HTERT RPE-1 (cell line): ENCODE measurements around the gene GPR176.
"Not testable (repeated sequence)": the region's sequence is repeated elsewhere in the genome, so short reads cannot be mapped to it uniquely, and the experiment has no call there.

Source experiments
- in situ Hi-C: fragments of 300-500 bp; cut with MboI; formaldehyde crosslinking; loops from 4 replicates; pipeline ENCODE4 v1.14.3; 2020; ENCODE audit warnings: low sequenced_read_pairs

GPR176 gene

DNA sequence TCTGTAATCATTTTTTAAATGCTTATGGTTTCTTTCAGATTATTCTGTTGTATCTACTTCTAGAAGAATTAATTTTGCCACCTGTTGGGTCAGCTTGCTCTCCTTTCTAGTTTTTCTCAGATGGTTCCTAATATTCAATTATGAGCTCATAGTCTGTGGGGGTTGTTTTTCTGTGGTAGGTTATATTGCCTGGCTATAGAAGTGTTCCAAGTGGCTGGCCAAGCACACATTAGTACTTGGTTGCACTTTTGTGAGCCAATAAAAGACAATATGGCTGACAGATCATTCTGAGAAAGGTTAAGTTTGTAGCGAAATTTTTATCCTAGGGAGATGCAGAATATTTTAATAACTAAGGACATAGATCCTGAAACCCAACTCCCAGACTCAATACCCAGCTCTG is 105.6 kb downstream of the GPR176 start:
- in situ Hi-C loops: no loop called here

DNA sequence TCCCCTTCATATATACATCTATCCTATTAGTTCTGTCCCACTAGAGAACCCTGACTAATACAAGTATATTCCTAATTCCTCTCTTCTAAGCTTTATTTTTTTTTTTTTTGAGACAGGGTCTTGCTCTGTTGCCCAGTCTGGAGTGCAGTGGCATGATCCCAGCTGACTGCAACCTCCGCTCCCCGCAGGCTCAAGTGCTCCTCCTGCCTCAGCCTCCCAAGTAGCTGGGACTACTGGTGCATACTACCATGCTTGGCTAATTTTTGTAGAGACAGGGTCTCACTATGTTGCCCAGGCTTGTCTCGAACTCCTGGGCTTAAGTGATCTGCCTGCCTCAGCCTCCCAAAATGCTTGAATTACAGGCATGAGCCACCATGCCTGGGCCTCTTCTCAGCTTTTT is 107.4 kb downstream of the GPR176 start:
- in situ Hi-C loops: not testable (repeated sequence)

DNA sequence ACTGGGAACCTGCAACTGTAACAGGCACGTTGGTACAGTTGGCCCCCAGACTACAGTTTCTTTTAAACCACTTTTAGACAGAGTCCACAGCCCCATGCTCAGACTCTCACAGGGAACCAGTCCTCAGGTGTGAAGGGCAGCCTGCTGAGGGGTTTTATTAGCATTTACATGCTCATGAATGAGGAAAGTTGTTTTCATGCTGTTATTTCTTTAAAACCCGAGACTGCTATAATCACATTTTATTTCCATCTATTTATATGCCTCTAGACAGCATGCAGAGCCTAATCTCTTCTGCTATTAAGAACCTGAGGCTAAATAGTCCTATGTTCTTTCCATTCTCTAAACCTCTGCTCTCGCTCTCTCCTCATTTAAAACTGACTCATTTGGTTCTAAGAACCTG is 111.2 kb downstream of the GPR176 start:
- in situ Hi-C loops: no loop called here

DNA sequence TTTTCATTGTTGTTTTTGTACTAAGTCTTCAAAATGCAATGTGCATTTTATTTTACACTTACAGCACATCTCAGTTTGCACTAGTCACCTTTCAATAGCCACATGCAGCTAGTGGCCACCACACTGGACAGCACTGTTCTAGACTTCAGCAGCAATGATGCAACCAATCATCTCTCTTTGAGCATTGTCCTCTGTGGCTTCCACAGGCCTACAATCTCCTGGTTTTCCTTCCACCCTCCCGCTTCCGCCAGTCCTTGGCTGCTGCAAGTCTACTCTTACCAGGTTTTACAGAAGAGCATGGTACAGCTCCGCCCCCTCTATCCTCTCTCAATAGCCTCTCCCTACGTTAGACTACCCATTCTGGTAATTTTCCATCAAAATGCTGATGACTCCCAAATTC is 112.3 kb downstream of the GPR176 start:
- in situ Hi-C loops: no loop called here

DNA sequence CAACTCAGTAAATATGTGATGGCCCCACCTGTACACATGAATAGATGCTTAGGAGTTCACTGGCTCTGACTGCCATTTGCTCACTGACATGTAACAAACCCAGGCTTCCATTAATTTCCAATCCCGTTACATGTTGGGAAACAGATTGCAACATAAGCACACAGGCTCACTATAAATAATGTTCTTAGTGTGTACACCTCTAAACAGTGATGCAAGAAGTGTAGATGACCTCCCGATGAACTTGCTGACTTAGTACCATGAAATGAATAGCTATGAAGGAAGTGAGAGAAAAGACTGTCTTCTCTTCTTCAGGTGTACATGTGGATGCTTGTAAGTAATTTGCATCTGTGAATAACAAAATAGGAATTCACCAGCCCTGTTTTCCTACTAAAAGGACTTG is 116.0 kb downstream of the GPR176 start:
- in situ Hi-C loops: no loop called here

DNA sequence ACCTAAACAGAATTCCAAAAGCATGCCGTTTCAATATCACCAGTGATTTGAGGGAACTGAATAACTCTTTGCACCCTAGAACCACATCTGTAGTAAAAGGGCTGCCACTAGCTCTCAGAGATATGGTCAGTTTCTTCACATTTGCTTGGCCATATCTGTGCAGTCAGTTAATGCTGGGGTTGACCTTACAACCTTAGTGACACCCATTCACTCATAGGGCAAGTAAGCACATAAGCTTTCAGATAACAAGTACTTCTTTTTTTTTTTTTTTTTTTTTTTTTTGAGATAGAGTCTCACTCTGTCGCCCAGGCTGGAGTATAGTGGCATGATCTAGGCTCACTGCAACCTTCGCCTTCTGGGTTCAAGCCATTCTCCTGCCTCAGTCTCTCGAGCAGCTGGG is 117.0 kb downstream of the GPR176 start:
- in situ Hi-C loops: no loop called here

DNA sequence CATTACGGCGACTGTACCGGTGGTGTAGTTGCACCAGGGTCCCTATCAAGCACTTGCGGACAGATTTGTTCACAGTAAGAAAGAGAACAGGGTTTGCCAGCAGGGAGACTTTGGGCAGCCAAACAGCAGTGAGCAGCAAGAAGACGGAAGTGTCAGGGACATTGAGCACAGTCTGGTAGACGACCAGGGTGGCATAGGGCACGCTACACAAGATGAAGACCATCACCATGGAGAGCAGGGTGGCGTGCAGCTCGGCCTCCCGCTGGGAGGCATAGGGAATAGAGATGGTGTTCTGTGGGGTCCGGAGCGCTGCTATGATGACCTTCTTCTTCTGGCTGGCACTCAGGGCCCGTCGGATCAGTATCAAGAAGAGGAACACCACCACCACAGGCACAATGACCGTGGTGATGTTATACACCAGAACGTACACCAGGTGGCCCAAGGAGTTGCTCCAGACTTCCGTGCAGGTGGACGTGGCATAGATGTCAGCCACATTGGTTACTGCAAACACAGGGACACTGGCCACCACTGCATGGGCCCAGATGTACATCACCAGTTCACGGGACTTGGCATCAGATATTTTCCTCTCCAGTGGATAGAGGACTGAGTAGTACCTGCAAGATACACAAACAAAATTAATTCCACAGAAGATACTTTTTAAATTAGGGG is 118.3 kb downstream of the GPR176 start:
- in situ Hi-C loops: no loop called here

DNA sequence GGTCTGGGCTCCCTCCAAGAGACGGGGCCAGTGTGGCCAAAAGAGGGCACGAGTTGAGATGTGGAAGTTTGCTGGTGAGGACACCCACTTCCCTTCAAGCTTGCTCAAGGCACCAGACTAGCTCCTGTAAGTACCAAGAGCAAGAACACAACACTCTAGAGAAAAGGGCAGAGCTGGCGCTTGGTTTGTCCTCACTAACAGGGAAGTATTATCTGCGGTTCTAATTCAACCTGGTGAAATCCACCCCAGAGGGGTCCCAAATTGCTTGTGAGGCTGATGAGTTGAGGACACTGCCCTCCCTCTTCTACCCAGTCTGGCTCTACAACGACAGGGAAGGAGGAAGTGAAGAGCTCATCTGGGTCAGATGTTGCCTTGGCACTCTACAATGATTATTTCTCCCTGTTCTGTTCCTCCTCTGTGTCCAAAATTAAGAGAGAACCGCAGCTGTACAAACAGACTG is 120.5 kb downstream of the GPR176 start:
- in situ Hi-C loops: no loop called here

DNA sequence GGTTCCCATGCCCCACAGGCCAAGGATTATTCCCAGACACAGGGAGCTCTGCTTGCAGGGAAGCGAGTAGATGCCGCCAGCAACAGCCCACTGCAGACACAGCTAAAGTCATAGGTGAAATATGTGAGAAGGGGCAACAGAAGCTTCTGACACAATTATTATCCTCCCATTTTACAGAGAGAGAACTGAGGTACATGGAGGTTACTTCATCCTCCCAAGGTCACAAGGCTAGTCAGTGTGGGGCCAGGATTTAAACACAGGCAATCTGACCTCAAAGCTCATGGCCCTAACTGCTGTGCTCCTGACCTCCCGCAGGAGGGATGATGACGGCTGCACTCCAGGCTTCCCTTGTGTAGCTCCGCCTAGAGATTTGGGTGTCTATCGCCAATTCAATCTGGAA is 121.7 kb downstream of the GPR176 start:
- in situ Hi-C loops: no loop called here

DNA sequence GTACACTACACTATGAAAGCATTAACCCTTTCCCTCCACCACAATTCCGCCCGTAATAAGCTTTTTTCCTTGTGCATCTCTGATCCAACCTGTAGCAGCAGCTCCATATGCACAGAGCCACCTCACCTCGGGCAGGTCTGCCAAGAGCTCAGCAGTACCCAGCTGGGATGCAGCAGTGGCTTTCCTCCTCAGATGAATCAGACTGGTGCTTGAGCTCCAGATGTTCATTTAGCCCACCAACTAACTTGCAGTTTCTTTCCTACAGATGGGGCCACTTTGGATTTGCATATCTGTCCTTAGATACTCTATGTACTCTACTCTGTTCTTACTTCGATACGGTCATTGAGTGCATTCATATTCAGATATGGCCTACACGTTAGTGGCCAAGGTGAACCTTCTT is 122.7 kb downstream of the GPR176 start:
- in situ Hi-C loops: no loop called here

DNA sequence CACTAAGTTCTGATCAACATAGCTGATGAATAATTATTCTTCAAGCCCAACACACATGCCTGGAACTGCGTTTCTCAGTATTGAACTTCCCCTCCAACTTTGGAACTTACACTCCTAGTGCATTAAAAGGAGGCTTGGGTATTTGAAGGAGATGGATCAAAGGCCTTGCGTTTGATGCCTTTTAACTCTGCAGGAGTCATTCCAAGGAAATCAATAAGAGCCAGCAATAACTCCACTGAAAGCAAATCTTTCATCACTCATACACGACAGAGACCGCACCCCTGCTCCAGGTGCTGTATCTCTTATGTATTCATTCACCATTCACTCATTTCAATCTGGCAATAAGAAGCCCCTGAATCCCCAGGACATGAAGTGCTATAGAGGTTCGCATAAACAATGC is 123.5 kb downstream of the GPR176 start:
- in situ Hi-C loops: no loop called here

DNA sequence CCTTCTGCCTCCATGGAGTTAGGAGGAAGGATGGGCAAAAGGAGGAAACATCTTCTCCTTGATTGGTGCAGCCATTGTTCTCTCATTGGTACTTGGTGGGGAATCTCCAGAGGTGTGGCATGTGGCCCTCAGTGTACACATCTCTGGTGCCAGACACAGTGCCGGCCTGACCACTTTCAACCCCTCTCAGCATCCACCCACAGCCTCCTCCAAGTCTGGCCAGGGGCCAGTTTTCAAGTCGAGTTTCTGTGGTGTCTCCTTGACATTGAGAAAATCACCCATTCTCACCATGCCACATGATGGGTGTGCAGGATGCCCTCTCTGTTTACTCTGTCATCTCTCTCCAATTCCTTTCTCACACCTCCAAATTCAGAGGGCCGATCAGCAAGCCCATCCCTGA is 124.6 kb downstream of the GPR176 start:
- in situ Hi-C loops: no loop called here

DNA sequence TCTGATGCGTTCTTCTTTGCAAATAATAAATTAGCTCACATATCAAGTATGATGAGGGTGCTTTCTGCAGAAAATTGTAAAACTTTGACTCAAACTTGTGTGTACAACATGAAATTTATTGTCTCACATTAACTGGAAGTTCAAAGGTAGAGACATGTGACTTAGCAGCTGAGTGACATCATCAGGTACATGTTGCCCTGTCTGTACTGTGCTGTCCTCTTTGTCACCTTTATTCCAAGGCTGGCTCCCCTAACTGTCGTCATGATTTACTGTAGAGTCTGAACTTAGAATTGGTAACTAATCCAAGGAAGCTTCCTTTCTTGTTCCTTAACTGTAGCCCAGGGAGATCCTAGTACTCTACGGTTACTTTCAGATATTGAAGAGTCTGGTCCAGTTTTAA is 125.1 kb downstream of the GPR176 start:
- in situ Hi-C loops: no loop called here

DNA sequence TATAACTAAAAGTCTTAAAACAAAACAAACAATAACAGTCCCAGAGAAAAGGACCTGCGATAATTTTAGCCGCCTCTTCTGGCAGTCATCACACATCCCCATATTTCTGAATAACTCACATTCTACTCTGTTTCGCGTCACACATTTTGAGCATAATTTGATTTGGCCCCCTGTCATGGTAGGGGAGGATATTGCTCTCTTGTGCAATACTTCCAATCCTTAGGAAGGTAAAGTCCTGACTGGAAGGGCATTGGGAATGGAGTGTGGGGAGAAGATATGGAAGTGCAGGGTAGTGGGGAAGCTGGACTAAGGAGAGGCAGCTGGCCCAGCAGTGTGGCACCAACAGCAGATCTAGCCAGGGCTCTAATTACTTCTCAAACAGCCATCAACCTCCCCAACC is 126.1 kb downstream of the GPR176 start:
- in situ Hi-C loops: no loop called here

DNA sequence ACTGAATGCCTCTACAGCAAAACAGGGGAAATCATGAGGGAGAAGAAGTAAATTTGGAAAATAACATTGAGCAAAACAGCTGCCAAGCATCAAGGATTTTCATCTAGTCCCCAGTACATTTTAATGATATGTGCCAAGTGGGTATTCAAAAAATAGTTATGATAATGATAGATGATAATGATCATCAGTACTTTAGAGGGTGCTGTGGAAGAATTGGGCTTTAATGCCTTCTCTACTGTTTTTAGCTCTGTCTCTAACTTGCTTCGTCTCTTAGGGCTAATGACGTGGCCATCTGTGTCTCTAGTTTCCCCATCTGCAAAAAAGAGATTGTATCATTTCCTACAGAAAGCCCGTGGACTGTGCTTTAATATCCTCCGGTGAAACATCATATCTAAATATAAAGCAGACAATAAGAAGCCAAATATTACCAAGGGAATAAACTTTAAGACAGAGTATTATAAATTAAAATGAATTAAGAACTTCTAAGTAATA is 127.2 kb downstream of the GPR176 start:
- in situ Hi-C loops: no loop called here

DNA sequence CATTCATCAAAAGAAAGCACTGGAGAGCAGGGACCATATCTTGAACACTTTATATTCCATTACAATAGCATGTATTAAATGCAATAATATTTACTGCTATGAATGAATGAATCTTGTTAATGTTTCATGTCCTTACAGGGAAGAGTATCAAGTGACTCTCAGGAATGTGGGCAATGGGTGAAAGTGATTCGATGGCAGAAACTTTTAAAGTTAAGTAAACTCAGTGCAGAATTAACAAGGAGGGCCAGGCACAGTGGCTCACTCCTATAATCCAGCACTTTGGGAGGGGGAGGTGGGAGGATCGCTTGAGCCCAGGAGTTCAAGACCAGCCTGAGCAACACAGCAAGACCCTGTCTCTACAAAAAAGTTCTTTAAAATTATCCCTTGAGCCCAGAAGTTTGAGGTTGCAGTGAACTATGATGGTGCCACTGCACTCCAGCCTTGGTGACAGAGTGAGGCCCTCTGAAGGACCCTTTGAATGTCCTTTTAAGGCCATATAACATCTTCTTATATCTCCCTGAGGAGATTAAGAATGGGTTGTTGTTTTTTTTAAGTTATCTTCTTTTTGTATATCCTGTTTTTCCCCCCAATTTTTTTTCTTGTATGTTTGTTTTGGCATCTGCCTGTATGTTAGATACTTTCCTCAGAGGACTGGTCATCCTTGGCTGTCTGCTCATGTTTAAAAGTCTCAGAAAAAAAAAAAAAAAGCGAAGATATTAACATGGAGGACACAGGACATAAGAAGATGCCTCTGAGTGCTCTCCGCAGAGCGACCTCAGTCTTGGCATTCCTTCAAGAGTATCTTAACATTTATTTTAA is 127.8 kb downstream of the GPR176 start:
- in situ Hi-C loops: no loop called here

DNA sequence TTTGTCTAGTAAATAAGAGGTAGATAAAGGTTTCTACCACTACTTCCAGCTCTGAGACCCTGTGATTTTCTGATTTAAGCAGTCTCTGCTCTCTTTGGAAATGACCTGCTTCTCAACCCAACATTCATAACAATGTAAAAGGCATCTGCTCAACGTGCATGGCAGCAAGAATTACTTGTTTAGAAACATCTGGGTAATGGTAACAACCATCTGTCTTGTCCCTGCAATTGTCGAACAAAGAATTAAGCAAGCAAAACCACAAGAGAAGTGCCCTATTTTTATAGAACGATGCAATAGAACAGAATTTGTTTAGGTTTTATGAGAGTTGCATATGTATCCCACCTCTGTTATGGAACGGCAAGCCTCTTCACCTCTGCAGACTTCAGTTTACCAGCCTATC is 130.3 kb downstream of the GPR176 start:
- in situ Hi-C loops: no loop called here

DNA sequence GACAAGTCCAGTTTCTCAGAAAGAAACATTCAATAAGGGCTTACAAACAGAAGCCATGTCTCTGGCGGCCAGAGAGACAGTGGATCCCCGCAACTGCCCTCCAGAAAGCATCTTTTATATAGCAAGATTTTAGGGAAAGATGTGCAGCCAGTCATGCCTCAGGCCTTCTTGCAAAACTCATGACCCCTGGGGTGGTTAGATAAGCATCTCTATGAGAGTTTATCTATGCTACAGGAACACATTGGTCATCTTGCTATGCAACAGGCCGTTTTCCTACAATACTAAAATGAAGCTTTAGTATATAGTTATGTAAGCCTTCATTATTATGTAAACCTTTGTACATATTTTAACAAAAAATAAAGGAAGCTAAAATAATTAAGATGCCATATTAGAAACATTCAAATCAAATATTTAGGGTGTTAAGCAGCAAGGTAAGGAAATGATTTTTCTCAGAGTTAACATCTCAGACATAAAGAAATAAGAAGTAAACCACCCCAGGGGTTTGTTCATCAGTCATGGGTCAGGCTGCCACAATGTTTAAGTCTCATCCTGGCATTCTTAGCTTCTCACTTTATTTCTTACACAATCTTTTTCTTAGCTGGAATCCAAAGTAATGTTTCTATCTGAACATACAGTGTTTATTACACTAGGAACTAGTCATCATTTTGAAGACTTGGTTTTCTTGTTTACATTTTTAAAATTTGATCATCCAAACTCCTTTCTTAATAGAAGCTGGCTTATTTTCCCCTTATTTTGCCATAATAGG is 131.1 kb downstream of the GPR176 start:
- in situ Hi-C loops: no loop called here

DNA sequence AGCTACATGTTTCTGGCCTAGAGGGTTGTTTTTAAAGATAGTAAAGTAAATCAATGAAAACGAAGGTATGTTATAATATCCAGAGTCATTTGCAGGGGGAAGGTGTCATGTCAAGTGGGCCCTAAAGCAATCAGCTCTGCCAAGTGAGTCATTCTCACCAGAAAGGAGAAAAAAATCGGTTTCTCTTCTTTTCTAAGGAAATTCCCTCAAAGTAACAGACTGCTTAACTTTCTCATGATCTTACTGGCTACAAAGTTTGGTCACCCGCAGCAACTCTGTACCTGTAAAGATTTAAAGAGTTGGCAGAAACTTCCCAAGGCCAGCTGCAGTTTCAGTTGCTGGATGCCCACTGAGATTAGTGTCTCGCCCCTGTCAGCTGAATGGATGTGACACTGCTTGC is 132.0 kb downstream of the GPR176 start:
- in situ Hi-C loops: no loop called here

DNA sequence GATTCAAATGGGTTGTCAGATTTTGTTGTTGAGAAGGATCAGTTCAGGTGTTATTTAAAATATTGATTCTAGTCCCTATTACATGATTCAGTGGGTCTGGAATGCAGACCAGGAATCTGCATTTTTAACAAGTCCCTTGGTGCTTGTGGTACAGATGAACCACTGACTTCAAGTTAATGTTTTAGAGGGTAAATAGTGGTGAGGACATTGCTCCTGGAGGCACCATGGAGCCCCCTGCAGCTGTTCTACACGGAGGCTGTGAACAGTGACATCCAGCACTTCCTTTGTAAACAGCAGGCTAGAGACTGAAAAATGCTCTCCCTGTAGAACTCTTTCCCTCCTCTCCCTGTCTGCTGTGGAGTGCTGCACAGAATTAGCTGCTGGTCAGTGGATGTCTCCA is 132.6 kb downstream of the GPR176 start:
- in situ Hi-C loops: no loop called here

DNA sequence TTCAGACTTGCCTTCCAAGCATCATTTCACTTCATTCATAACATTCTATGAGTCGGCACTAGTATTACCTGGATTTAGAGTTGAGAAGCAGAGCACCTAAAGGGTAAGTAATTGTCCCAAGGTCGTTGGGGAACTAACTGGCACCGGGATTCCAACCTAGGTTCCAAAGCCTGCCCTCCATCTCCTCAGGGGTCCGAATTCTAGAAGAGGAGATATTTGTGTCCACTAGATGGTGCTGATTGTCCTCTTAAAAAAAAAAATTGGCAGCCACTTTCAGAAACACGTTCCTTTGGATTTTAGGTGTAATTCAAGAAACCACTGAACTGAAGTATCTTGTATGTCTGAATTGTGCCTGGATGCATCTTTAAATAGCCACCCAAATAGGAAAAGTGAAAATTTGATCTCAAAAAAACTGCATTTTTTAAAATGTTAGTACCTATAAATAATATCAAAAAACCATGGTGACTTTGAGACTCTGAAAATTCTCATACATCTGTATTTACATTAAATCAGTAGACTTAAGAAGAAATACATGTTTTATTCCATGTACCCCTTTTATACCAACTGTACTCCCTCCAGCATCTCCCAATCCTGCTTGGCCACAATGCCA is 133.5 kb downstream of the GPR176 start:
- in situ Hi-C loops: no loop called here
